HG02678 (cell line): Measurements from ENCODE around the gene TERT.
"Not testable (repeated sequence)": the region's sequence is repeated elsewhere in the genome, so short reads cannot be mapped to it uniquely, and the experiment has no call there.

Source experiments
- ATAC-seq: cut with Tn5 transposase; IDR thresholded peaks from one replicate; pipeline ENCODE4 v1.9.1; 2021; ENCODE audit warnings: mild to moderate bottlenecking, moderate library complexity; ENCODE audit not compliant: unreplicated experiment

TERT gene

GRCh38 chr5:1280177-1281037 lies 14.5 kb downstream of the TERT start:
- no peak for ATAC-seq

GRCh38 chr5:1279443-1280151 lies 15.3 kb downstream of the TERT start:
- ATAC-seq, result no peak

DNA sequence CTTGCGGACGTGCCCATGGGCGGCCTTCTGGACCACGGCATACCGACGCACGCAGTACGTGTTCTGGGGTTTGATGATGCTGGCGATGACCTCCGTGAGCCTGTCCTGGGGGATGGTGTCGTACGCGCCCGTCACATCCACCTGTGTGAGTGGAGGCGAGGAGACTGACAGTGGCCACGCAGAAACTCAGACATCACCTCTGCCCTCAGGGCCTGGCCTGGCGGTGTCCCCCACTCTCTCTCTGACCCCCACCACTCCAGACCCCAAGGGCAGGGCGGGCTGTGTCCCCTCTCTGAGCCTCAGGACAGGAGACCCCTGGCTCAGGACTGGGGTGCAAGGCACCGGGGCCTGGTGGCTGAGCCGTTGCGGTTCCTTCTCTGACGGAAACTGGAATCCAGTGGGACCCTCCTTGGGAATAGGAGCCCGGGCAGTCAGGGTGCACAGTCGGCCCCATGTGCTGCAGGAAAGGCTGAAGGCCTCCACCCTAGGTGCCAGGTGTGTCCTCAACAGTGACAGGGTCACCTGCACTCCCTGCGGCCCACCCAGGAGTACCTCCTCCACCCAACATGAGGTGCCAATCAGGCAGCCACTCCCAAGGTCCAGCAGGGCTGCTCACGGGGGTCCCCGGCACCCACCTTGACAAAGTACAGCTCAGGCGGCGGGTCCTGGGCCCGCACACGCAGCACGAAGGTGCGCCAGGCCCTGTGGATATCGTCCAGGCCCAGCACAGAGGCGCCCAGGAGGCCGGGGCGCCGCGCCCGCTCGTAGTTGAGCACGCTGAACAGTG lies 16.0 kb downstream of the TERT start:
- no peak for ATAC-seq

GRCh38 chr5:1278216-1278615 lies 16.7 kb downstream of the TERT start:
- no peak for ATAC-seq

- no peak for ATAC-seq
These were observed 17.1 kb downstream of the TERT start for GRCh38 chr5:1277781-1278180.

- ATAC-seq, result no peak
These were observed 17.5 kb downstream of the TERT start for GRCh38 chr5:1277331-1277730.

DNA sequence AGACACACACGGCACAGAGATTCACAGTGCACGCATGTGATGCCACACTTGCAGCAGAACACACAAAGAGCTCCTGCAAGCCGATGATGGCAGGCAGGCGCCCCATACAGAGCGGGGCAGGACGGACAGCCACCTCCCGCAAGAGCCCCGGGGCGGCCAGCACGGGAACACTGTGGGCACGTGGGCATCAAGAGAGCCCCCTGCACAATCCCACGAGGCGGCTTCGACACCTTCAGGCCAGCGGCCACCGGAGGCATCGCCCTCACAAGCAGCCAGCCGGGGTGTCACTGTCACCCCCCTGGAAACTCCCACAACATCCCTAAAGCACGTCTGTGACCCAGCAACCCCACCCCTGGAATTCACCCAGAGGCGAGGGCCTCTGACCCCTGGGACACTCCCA lies 17.9 kb downstream of the TERT start:
- ATAC-seq, result no peak

GRCh38 chr5:1275397-1276391 lies 19.2 kb downstream of the TERT start:
- not testable (repeated sequence) for ATAC-seq

DNA sequence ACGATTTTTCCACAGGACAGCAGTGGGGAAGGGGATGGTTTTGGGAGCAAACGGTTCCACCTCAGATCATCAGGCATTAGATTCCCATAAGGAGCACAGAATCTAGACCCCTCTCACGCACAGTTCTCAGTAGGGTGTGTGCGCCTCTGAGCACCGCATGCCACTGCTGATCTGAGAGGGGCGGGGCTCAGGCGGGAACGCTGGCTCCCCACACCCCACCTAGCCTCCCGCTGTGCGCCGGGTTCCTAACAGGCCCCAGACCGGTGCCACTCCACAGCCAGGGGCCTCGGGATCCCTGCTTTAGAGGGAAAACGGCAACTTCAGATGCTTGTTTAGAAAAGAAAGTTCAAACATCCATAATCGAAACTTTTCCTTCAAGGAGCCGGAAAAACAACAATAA lies 20.4 kb downstream of the TERT start:
- no peak for ATAC-seq

DNA sequence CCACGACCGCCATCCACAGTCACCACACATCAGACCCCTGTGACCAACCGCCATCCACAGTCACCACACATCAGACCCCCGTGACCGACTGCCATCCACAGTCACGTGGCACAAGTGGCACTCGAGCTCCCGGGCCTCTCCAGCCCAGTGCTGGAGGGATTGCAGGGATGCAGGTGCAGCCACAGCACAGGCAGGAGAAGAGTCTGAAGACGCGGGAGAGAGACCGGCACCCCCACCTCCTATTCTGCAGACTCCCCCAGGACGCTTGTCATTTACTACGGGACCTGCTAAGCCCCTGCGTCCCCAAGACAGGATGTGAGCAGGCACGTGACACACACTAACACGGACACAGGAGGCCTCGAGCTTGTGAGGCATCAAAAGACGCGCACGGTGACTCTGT lies 21.1 kb downstream of the TERT start:
- ATAC-seq, result no peak

DNA sequence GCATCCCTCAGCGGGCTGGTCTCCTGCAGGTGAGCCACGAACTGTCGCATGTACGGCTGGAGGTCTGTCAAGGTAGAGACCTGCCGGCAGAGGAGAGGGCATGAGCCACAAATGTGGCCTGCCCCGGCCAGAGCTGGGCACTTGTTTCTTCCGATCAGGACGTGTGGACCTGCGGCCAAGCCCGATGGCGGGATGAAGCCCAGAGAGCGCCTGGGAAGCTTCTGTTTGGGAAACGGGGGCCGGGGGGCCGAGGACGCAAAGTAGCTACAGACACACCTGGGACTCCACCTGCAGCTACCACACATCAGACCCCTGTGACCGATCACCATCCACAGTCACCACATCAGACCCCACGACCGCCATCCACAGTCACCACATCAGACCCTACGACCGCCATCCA lies 22.7 kb downstream of the TERT start:
- ATAC-seq, result no peak

DNA sequence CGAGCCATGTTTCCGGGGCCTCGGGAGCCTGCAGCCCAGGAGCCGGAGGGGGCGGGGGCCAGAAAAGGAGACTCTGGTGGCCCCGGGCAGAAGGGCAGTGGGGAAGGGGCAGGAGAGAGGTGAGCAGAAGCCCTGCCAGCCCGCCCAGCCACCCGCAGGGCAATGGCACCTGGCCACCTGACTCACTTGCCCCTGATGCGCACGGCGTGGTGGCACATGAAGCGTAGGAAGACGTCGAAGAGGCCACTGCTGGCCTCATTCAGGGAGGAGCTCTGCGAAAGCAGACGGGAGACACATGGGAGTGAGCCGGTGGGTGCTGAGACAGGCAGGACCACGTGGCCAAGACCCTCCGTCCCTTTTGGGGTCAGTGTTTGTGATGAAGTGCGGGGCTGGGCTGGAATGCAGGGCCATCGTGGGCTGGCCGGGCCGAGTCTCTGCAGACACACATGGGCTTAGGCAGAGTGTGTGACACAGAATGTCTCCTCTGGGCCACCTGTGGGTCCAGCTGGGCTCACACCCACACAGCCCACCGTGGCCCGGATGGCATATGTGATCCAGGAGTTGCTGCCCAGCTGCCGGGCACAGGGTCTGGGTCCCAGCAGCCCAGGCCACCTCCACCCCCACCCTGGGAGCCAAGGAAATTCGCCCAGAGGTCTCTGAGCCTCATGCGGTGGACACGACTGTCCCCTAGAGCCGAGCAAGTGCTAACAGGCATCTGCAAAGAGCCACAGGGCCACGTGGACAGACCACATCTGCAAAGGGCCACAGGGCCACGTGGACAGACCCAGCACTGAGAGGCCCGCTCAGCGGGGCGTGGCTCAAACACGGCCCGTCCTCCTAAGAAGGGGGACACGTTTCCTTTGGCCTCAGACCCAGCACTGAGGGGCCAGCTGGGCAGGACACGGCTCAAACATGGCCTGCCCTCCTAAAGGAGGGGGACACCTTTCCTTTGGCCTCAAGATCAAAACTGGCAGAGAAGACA lies 23.6 kb downstream of the TERT start:
- ATAC-seq, result no peak

GRCh38 chr5:1270426-1270825 lies 24.4 kb downstream of the TERT start:
- ATAC-seq, result no peak

DNA sequence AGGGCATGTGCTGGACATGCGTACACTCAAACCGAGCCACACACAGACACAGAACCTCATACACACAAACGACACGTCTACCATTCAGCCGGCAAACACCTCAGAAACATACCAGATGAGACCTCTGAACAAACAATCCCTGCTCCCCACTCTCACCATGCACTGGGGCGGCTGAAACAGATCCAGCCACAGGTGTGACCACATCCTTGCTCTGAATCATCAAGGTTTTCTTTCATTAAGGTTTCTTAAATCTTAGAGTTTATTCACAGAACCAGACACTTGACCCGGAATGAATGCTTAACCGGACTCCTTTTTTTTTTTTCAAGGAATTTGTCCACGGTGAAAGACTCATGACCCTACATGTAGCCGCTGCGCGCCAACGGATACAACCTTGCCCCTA lies 26.2 kb downstream of the TERT start:
- ATAC-seq, result no peak

GRCh38 chr5:1268056-1268455 lies 26.8 kb downstream of the TERT start:
- ATAC-seq, result no peak

GRCh38 chr5:1267464-1267863 lies 27.4 kb downstream of the TERT start:
- ATAC-seq, result not testable (repeated sequence)

DNA sequence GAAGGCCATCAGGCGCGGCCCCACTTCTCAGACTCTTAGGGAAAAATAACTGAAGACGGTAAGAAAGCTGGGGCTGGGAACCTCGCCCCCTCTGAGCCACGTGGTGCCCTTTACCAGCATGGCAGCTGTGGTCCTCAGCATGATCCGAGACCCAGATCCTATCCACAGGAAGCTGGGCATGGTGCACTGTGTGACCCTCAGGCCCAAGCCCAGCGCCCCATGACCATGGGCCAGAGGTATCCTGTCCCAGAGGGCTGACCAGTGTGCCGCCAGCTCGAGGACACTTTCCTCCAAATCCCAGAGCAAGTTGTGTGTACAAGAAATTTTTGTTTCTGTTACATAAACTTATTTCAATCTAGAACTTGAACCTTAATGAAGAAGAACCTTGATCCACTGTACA lies 28.1 kb downstream of the TERT start:
- ATAC-seq, result no peak

DNA sequence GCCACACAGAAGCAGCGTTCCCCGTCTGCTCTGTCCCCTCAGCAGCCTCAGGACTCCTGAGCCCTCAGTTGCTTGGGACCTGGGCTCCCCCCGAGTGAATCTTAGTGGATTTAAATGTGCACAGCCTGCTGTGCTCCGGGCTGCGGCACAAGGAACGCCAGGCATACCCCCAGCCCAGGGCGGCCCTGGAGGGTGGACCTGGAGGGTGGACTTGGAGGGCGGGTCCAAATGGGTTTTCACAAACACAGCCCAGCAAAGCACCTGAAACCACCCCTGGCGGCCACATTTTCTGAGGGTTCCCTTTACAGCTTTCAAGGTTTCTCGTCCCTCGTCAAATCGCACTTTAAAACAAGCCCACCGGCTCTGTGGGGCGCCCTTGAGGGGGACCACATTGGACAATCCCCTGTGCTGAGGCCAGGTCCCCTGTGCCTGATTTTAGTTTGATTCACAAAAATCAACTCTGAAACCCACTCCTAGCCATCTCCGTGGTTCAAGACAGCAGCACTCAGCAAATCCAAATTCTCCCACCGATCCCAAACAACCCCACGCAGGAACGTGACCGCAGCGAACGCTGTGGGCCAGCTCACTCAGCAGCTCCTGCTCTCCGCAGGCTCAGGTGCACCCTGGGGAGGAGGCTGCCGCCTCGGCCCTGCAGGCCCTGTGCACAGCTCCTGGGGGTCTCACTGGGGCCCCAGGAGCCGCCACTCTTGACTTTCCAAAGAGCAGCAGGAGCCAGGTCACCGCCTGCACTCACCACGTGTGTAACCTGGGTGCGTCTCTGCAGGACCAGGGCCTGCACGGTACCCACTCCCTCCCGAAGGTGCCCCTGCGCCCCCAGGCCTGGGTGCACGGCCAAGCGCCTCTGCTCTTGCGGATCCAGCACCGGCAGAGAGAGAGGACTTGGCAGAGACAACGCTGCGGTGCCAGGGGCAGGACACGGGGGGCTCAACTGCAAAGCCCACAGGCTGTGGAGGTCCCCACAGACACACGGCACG lies 29.1 kb downstream of the TERT start:
- ATAC-seq, result no peak
